GM10847 (cell line): Measurements from ENCODE around the gene C9orf50.

Experiments used
- POLR2A ChIP-seq: IDR thresholded peaks from 2 replicates; pipeline ENCODE4 v1.6.1; 2011; ENCODE audit not compliant: insufficient read length; ENCODE audit errors: extremely low read depth

C9orf50 gene

DNA sequence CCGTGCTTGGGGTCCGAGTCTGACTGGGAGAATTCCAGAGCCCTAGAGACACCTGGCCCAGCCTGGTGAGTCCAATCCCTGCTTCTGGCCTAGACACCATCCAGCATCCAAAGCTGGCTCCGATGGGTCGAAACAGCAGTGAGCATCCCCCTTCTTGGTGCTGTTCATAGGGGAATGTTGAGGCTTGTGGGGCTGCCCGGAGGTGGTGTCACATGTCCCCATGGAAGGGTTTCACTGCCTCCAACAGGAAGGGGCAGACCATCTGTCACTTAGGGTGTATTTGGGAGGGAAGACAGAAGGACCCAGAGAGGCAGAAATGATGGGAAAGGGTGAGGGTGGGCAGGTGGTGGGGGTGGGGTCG, 13.9 kb downstream of the C9orf50 start:
- no peak for TF ChIP-seq POLR2A

GRCh38 chr9:129606161-129607026, 14.5 kb downstream of the C9orf50 start:
- TF ChIP-seq POLR2A: no peak

DNA sequence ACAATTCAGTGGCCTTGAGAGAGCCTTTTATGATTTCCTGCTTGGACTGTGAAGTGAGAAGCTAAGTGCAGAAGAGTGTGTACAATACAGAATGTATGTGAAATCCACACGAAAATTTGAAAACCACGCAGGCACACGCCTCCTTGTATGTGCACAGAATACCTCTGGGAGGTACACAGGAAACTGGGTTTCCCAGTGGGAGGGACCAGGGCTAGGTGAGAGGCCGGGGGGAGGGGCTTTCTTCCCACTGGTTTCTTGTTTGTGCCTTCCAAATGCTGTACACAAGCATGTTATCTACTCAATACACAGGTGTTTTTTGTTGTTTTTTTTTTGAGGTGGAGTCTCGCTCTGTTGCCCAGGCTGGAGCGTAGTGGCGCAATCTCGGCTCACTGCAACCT, 16.1 kb downstream of the C9orf50 start:
- TF ChIP-seq POLR2A: no peak

DNA sequence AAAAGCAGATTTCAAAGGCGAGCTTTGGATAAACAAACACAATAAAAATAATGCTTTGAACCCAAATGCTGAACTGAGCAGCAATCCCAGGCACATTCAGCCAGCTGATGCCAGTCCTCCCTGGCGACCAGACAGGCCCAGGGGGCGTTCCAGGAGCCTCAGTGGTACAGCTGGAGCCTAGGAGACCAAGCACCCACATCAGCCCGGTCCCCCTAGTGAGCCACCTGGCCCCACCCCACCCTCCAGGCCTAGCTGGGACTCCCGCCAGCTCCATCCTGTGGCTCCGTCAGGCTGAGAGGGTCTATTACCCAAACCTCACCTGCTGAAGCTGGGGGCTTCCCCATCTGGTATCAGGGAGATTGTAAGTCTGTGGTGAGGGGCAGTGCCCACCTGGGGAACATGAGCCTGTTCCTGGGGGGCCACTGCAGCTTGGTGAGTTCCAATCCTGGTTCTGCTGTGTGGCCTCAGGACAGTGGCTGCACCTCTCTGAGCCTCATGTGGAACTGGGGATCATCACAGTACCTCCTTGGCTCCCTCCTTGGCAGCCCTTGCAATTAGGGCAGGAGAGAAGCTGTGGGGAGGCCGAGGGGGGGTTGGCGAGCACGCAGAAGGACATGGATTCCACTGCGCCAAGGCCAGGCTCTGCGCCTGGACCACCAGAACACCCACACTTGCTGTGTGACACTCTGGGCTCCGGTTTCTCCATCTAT, 16.7 kb downstream of the C9orf50 start:
- no peak for TF ChIP-seq POLR2A

GRCh38 chr9:129602598-129603415, 18.1 kb downstream of the C9orf50 start:
- no peak for TF ChIP-seq POLR2A

GRCh38 chr9:129601082-129601674, 19.7 kb downstream of the C9orf50 start:
- no peak for TF ChIP-seq POLR2A

DNA sequence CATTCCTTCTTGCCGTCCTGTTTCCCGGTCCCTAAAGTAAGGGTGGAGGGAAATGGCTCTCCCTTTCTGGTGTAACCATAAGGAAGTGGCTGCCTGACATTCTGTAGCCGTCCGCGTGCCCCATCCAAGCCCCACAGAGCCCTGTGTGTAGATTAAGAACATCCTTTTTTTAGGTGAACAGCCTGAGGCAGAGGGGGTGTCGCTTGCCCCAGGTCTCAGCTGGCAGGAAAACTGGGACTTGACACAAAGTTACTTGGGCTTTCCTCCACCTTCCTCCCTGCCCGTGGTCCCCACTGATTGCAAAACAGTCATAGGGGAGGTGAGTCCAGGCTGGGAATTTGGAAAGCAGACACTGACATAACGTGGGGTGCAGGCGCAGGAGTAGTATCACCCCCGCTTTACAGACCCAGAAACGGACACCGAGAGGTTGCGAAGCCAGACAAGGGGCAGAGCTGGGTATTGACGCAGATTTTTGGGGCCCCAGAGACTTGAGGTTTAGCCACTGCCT, 22.8 kb downstream of the C9orf50 start:
- no peak for TF ChIP-seq POLR2A

GRCh38 chr9:129597355-129598088, 23.4 kb downstream of the C9orf50 start:
- no peak for TF ChIP-seq POLR2A

GRCh38 chr9:129596541-129597331, 24.2 kb downstream of the C9orf50 start:
- TF ChIP-seq POLR2A: no peak

DNA sequence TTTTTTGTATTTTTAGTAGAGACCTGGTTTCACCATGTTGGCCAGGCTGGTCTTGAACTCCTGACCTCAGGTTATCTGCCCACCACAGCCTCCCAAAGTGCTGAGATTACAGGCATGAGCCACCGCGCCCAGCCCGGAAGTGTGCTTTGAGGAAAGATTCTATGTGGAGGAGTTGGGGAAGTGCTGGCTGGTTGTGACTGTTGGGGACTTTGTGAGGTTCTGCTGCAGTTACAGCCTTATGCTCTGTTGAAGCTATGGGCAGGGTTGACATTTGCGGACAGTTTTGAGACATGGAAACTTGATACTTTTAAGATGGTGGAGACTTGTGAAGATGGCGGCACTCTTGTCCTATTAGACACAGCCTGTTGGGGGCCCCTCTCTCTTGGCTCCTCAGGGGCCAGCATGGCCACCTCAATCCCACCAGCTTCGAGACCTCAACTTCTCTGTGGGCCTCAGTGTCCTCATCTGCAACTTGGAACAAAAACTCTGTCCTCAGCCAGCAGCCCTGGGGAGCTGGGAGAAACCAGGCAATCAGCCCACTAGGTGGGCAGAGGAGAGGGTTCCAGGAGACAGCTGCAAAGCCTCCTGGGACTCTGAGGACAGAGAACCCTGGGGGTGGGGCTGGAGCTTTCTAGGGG, 24.9 kb downstream of the C9orf50 start:
- no peak for TF ChIP-seq POLR2A

DNA sequence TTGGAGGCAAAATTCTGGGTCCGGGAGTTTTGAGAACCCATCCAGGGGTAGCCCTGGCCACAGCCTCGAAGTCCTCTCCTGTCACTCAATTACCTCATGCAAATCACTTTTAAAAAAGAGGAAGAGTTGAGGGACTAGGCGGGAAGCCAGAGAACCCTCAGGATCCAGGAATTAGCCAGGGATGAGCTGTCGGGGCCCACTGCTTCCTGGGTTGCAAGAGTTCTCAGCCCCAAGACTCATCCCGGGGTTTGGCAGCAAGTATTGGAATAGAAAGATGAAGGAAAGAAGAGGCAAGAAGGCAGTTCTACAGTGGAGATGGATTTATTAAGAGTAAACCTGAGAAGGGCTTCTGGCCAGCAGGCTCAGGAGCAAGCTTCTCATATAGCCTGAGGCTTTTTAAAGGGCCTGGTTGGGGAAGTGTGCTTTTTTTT, 25.6 kb downstream of the C9orf50 start:
- no peak for TF ChIP-seq POLR2A

DNA sequence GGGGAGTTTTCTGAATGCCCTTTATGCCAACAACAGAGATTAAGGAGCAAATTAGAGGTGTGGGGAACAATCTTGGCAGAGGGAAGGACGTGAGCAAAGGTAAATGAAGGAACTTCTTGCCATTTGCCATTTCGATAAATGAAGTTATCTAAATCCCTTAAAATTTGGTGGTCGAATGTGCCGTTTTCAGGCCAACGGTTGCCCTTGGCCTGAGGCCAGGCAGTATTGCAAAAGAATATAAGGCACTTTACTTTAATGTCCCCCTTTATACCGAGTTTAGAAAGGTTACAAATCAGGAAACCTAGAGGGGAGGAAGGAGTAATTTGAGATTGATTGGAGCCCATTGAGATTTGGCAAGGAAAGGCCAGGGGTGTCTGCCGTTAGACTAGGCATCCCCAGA, 26.3 kb downstream of the C9orf50 start:
- no peak for TF ChIP-seq POLR2A

DNA sequence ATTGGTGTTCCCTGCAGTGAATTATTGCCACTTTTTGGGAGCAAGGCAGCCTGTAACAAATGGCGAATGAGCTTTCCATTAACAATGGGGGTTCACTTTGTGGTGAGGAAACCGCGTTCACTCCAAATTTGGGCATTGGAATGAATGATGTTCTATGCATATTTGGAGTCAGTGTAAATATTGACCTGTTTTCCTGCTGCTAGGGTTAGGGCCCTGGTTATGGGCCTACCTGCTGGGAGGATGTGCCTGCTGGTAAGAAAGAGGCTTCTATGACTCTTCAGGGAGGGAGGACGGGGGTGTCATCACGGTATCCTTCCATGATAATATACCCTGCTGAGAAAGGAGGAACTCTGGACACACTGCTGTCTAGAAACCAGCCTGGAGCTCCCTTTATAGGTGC, 29.0 kb downstream of the C9orf50 start:
- TF ChIP-seq POLR2A: no peak
